DMS 273 (cell line): Measurements from ENCODE around the gene ARFGAP1.
A peak's percentile ranks its signal among the peaks of the same experiment; 100 is the strongest.

Source experiments
- DNase-seq: peaks from one replicate; lab custom pipeline; 2025; ENCODE audit not compliant: unreplicated experiment; lab: John Stamatoyannopoulos, UW

ARFGAP1 gene

DNA sequence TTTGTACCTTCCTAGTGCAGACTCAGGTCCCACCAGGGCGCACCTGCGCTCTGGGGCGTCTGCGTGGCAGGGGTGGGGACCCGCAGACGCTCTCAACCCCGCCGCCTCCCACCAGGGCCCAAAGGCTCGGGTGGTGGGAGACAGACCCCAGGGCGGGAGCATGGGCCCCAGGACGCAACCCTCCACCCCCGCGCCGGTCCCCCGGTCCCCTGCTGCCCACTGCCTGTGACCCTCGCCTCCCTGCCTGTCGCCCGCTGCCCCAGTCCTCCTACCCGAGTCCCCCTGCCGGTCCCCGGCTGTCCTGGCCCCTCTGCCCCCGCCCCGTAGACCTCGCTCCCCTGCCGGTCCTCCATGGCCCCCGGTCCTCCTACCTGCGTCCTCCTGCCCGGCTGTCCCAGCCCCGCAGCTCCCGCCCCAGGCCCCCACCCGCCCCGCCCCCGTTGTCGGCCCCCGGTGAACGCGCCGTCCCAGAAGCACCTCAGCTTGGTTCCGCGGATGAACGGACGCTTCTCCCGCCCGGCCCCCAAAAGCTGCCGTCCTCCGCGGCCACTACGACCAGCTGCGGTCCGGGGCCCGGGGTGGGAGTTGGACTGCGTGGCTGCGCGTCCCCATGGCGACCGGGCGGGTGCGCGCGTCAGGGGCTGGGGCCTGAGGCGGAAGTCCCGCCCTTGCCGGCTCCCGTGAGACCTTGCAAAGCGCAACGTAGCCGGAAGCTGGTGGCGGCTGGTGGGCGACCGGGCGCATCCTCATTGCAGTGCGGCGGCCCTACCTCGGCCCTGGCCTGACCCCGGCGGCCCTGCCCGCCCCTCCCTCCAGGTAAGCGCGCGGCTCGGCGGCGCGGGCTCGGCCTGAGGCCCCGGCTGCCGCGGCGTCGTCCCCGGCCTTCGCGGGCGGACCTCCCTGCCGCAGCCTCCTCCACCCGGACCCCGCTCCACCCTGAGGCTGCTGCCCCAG lies at the start of gene ARFGAP1:
TSS of gene ARFGAP1 (plus strand) at position 709 of the 954 bp plus-strand sequence. CDS start 2,768 bp downstream, outside the sequence.
- peak; percentile 94 for DNase-seq

DNA sequence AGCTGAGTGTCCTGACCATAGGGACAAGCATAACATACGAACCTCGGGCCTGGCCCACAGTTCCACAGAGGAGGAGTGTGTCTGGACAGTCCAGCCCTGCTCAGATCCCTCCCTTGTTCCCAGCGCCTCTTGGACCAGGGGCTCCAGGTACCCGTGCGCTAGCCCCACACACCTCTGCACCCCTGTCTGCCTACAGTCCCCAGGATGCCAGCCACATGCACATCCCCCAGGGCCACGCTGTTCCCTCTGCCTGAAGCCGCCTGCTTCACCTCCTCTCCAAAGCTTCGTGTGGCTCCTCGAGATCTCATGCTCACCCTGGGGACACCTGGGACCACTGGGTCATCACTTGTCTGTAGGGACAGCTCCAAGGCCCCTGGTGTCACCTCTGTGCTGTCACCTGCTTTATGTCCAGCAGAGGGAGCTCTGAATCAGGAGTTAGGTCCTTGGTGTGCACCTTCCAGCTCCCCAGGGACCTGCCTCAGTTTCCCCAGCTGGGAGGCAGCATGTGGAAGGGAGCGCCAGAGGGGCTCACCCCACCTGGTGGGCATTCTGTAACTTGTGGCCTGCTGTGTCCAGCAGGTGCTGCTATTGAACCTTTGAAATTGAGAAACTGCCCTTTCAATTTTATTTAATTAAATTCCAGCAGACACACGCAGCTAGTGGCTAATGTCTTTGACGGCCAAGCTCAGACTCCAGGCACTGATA lies 49.3 kb upstream of the ARFGAP1 start:
- DNase-seq, result peak; percentile 72

DNA sequence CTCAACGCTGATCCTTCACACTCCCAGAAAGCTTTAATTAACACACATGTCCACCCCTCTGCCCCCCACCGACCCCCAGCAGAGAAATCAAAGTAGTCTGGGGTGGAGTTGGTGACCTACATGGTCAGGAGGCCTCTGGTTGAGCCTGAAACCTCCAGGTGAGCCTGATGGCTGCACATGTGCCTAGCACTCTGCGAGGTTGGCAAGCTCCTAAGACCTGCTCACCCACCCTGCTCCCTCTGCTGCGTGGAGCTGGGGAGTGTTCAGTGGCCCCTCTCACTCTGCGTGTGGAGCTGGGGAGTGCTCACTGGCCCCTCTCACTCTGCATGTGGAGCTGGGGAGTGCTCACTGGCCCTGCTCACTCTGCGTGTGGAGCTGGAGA lies 48.8 kb upstream of the ARFGAP1 start:
- DNase-seq, result no peak

DNA sequence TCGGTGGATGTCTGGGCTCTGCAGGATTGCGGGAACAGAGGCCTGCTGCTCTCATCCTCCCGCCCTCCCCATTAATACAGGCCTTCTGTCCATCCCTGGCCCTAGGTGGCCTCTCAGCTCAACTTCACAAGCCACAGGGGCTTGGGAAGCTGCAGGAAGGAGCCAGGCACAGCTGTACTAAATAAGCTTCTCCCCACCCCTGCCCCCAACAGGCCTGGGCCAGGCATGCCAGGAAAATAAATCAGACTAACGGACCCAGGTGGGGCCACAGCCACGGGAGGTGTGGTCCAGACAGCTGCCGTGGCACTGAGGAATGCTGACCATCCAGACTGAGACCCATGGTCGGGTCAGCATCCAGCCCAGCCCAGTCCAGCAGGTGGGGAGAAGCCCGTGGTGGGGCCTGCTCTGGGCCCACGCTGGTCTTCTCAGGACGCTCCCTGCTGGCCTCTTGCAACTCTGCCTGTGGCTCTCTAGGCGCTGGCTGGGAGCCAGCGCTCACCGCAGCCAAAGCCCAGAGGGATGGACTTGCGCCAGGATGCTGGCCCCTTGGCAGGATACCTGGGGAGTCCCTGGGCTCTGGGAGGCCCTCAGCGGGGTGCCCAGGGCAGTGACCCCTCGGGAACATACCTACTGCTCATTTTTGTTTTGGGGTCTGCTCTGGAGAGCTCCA lies 48.1 kb upstream of the ARFGAP1 start:
- DNase-seq, result peak; percentile 64

DNA sequence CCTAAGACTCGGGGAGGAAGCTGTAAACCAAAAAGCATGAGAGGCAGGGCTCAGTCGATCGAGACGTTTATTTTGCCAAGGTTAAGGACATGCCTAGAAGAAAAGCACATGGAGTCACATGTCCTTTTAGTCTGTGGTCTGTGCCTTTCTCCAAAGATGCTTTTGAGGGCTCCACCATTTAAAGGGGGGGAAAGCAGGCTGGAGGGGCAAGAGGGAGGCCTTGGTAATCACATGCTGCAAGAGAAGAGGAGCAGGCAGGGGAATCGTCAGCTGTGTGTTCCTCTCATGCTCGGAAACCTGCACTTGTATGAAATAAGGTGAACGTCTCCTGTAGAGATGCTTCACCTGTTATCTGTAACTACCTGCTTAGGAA lies 47.5 kb upstream of the ARFGAP1 start:
- DNase-seq, result no peak

DNA sequence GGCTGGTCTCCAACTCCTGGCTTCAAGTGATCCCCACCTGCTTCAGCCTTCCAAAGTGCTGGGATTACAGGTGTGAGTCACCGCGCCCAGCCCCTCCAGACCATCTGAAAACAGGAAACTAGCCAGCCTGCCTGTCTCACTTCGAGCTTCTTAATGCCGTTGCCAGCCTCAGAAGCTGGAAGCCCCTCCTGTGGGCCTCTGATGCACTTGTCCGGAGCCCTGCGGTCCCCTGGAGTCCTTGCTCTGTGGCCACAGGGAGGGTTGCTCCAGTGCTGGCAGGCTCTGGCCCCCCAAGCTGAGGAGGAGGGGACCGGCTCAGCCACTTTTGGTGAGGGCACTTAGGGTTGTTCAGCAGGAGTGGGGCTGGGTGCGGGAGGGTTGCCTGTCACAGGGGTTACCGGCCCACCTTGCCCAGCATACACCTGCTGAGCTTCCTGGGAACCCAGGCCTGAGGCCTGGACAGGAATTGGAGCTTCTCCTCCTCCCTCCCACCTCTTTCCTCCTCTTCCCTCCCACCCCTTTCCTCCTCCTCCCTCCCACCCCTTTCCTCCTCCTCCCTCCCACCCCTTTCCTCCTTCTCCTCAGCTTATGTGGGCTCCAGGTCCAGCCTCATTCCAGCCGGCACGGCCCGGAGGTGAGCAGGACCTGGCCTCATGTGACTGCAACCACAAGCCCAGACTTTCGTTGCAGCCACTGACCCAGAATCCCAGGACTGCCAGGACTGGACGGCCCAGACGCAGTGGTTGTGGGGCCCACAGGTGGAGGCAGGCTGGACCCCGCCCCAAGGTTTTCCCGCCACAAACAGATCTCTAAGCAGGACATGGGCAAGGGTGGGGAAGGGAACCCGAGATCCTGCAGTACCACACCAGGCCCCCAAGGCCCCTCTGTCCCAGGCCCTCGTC lies 46.3 kb upstream of the ARFGAP1 start:
- no peak for DNase-seq

DNA sequence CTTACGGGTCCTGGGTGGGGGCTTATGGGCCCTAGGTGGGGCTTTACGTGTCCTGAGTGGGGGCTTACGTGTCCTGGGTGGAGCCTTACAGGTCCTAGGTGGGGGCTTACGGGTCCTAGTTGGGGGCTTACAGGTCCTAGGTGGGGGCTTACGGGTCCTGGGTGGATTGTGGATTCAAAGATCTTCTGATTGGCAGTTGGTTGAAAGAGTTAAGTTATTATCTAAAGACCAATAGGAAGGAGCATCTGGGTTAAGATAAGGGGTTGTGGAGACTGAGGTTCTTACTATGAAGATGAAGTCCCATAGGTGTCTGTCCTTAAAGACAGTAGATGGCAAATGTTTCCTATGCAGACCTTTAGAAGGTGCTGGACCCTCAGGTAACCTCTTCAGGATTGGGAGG lies 45.4 kb upstream of the ARFGAP1 start:
- DNase-seq, result no peak

DNA sequence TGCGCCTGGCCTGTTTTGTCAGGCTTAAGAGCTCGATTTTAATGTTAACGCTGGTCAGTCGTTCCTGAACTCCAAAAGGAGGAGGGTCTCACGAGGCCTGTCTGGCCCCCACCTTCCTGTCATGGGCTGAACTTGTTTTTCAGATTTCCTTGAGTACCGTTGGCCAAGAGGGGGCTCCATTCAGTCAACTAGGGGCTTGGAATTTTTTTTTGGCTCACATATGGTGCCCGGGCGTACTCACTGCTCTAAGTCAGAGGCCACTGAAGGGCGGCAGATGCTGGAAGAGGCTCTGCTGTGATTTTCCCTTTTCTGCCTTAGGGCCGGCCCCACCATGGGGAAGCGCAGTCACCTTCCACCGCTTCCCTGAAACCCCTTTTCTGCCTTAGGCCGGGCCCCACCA lies 43.8 kb upstream of the ARFGAP1 start:
- peak; percentile 57 for DNase-seq

DNA sequence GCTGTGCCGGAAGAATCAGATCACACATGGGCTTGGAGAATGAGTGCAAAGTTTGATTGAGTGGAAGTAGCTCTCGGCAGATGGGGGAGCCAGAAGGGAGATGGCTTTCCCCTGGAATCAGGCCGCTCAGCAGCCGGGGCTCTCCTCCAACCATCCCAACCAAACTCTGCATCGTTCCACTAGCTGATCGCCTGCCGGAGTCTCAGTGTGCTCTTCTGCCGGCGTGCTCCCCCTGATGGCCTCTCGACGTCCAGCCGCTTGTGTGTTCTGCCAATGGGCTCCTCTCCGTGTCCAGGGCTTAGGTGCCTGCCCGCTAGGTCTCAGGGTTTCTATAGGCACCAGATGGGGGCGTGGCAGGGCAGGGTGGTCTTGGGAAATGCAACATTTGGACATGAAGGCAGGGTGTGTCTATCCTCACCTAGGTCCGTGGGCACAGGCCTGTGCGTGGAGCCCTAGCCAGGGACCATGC lies 41.8 kb upstream of the ARFGAP1 start:
- peak; percentile 74 for DNase-seq

DNA sequence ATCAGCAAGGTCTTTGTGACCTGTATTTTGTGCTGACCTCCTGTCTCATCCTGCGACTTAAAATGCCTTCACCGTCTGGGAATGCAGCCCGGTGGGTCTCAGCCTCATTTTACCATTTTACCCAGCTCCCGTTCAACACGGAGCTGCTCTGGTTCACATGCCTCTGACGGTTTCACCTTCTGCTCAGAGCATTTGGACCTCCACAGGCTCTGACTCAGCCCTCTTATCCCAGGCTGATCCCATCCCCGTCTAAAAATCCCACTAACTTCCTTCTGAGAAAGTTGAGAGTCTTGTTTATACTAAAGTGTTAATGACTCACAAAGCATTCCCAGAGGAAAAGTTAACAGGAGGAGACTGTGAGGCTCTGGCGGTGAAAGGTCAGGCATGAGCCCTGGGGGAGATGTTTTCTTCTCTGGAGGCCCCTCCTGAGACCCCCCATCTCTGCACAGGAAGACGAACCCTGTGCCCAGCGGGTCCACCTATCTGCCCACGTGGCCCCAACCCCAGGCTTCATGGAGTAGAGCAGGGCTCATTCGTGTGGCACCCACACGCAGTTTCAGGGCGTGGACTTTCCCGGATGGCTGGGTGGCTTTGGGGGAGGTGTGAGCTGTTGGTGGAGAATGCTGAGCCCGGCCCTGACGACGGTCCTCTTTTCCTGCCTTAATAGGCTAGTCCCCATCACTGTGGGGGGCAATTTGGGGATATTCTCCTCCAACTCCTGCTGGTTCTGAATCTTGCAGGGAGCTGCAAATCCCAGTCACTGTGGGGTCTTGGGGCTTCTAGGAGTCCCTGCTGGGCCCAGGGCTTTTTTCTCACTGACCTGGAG lies 40.2 kb upstream of the ARFGAP1 start:
- DNase-seq, result no peak

DNA sequence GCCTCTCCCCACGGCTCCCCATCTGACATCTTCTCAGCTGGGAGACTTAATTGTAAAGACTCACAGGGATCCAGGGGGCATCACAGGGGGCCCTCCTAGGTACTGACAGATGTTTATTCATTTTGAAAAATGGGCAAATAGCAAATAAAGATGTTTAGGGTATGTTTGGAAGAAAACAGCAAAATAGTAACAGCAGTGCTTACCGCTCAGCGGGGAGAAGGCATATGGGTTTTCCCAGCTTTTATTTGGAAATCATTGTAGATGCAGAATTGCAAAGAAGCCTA lies 39.6 kb upstream of the ARFGAP1 start:
- no peak for DNase-seq

DNA sequence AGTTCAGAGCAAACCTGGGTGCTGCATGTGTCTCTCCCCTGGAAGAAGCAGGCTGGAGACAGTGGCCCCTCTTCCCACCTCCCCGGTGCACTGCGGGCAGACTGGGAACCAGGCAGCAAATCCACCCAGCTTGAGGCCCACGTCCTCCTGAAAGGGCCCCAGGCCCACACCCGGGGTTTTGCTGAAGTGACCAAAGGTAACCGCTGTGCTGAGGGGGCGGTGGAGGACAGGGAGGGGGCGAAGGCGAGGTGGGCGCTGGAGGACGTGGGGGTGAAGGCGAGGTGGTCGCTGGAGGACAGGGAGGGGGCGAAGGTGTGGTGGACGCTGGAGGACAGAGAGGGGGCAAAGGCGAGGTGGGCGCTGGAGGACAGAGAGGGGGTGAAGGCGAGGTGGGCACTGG lies 38.7 kb upstream of the ARFGAP1 start:
- DNase-seq, result no peak

DNA sequence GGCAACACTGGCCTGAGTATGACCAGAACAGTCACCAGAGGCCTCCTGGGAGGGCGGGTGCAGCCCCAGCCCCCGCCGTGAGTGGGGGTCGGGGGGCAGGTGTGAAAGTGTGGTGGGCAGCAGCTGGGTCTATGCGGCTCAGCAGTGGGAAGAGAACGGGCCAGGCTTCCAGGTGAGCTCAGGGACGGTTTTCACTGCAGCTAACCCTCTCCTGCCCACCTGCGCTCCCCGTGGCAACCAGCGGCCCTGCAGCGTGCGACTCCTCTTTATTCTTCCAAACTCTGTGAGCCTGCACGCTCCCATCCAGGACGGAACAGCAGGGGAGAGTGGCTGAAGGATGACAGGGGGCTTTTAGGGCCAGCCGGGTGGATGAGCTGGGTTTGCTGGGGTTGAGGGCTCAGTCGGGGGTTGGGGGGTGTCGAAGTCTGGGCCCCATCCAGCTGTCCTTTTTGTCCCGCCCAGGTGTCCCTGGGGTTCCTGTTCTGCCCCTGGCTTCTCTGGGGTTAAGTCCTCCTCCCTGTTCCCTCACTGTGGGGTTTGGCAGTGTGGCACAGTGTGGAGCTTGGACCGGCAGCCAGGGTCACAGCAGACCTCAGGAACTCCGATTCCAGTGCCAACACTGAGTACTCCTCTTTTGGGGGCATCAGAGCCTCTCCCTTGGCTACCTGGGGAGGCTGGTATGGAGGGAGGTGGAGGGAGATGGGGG lies 37.8 kb upstream of the ARFGAP1 start:
- peak; percentile 57 for DNase-seq

DNA sequence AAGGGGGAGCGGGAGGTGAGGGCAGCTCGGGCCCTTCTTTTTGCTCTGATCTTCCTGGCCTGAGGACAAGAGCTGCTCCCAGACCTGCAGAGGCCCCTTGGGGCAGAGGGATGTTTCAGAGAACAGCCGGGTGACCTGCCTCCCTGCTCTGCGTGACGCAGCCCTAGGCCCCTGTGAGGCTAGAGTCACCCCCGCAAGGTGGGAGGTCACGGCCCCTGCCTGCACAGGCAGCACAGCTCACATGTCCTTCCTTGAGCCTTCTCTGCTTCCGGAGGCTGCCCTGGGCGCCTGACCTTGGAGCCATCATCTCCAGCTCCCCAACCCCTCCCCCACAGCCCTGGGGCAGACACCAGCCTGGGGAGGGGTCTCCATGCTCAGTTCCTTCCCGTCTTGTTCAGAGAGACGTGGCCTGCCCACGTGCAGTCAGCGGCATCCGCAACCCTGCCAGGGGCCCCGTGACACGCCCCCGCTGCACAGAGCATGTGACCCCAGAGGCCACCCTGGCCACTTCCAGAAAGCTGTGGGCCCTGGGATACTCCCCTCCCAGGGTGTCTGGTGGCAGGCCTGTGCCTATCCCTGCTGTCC lies 37.1 kb upstream of the ARFGAP1 start, which contains the start of gene BIRC7:
TSS of gene BIRC7 (plus strand) at position 507 of the 585 bp plus-strand sequence. CDS start 192 bp downstream, outside the sequence.
- no peak for DNase-seq

DNA sequence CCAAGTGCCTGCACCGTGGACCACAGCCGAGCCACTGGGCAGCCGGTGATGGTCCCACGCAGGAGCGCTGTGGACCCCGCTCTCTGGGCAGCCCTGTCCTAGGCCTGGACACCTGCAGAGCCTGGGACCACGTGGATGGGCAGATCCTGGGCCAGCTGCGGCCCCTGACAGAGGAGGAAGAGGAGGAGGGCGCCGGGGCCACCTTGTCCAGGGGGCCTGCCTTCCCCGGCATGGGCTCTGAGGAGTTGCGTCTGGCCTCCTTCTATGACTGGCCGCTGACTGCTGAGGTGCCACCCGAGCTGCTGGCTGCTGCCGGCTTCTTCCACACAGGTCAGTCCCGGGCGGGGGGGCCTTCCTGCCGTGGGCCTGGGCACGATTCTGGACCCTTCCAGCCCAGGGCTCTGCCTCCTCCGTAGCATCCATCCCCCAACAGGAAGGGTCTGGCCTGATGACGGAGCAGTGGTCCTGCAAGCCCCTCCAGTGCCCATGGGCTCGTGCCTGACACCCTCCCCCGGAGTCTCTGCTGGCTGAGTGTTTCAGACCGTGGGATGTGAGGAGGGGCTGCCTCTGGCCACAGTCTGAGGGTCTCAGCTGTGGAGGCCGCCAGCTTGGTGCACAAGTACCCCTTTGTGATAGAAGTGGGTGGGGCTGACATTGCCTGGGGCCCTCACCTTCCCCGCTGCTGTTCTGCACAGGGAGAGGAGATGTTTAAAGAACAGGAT lies 36.3 kb upstream of the ARFGAP1 start:
- DNase-seq, result no peak

DNA sequence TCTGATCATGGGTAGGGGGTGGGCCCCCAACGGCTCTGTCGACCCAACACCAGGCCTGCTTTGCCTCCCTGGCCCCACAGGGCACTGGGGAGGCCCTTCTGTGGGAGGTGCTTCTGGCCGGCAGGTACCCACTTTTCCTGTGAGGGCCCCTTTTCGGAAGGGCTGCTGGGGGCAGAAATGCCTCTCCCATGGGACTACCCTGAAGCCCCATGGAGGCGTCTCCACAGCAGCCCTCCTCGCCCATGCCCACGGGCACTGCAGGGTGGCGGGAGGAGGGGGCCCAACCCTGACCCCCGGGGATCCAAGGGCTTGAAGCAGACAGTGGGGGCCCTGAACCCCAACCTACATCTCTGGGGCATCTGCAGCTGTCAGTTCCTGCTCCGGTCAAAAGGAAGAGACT lies 34.6 kb upstream of the ARFGAP1 start:
- no peak for DNase-seq

DNA sequence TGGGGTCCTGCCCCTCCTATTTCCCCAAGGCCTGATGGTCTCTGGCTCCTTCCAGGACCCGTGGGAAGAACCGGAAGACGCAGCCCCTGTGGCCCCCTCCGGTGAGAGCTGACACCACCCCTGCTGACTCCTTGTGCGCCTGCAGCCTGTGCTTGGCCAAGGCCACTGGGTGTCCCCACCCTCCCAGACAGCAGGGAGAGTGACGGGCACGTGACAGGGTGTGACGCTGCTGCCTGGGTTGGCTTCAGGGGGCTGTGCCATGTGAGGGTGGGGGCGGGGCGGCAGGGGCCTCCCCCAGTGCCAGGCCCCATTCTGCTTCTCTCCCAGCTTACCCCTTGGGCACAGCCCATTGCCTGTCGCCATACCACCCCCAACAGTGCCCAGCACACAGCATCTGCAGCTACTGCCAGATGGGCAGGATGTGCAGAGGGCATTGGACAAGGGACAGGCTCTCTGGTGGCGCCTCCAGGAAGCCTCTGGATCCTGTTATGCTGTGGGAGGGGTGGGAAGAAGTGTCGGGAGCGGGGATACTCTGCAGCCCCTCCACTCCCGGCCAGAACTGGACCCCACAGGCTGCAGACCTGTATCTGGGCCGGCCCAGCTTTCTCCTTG lies 34.0 kb upstream of the ARFGAP1 start:
- DNase-seq, result no peak

DNA sequence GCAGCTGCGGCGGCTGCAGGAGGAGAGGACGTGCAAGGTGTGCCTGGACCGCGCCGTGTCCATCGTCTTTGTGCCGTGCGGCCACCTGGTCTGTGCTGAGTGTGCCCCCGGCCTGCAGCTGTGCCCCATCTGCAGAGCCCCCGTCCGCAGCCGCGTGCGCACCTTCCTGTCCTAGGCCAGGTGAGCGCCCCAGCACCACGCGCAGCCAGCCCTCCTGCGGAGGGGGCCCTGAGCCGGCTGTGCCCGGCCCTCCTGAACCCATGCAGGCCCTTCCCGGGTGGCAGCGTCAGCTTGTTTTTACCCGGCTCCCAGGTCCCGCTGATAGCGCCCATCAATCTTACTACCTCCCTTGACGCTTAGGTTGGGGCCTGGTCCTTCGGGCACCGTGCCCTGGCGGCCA lies 33.2 kb upstream of the ARFGAP1 start:
- no peak for DNase-seq
